ENCODE measurements around the gene ROR1. TPM values are rescaled to one million over a fixed set of nuclear protein-coding genes. Genes with fewer than 3 reads are reported as not detected.

Gene ROR1
- total RNA-seq, 1 experiment from 2014 or later, result 2.7 TPM

DNA sequence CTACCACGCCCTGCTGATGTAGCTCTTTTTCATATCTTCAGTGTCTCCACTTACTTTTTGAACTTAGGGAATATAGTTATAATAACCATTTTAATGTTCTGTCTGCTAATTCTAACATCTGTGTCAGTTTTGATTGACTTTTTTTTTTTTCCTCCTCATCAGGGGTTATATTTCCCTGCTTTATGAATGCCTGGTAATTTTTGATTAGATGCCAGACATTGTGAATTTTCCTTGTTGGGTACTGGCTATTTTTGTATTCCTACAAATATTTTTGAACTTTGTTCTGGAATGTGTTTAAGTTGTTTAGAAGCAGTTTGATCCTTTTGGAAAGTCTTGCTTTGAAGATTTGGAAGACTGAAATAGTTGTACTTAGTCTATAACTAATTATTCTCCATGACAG, 82.1 kb downstream of the ROR1 start (continued):
- TF ChIP-seq, protein P1, sequence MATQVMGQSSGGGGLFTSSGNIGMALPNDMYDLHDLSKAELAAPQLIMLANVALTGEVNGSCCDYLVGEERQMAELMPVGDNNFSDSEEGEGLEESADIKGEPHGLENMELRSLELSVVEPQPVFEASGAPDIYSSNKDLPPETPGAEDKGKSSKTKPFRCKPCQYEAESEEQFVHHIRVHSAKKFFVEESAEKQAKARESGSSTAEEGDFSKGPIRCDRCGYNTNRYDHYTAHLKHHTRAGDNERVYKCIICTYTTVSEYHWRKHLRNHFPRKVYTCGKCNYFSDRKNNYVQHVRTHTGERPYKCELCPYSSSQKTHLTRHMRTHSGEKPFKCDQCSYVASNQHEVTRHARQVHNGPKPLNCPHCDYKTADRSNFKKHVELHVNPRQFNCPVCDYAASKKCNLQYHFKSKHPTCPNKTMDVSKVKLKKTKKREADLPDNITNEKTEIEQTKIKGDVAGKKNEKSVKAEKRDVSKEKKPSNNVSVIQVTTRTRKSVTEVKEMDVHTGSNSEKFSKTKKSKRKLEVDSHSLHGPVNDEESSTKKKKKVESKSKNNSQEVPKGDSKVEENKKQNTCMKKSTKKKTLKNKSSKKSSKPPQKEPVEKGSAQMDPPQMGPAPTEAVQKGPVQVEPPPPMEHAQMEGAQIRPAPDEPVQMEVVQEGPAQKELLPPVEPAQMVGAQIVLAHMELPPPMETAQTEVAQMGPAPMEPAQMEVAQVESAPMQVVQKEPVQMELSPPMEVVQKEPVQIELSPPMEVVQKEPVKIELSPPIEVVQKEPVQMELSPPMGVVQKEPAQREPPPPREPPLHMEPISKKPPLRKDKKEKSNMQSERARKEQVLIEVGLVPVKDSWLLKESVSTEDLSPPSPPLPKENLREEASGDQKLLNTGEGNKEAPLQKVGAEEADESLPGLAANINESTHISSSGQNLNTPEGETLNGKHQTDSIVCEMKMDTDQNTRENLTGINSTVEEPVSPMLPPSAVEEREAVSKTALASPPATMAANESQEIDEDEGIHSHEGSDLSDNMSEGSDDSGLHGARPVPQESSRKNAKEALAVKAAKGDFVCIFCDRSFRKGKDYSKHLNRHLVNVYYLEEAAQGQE (IDR thresholded peaks at IDR 0.05; ENCODE audit: low read depth), result no peak
- no peak for TF ChIP-seq SRF (IDR thresholded peaks at IDR 0.05; ENCODE audit: low read depth)
- TF ChIP-seq, protein P2, sequence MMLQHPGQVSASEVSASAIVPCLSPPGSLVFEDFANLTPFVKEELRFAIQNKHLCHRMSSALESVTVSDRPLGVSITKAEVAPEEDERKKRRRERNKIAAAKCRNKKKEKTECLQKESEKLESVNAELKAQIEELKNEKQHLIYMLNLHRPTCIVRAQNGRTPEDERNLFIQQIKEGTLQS (IDR thresholded peaks at IDR 0.05), result no peak
- TF ChIP-seq TCF7L2 (IDR thresholded peaks at IDR 0.05; ENCODE audit: borderline replicate concordance, extremely low read depth, insufficient read depth, insufficient read length), result no peak

DNA sequence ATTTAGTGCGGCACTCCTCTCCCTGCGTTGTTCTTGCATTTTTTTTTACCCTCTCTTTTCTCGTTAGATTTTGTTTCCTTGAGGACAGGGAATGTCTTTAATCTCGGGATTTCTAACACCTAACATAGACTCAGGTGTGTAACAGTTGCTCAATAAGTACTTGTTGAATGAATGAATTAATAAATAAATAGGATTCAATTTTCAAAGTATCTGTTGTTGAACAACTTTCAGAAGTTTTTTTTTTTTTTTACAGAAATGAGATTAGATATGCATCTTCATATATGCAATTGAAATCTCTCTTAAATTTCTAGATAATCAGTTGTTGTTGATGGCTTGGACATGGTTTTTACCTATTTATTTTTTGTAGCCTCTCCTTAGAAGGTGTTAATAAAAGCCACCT, 83.1 kb downstream of the ROR1 start:
- H3K4me2 ChIP-seq (ENCODE audit: low read length), result no peak overlapping the region
- H3K36me3 ChIP-seq (ENCODE audit: control insufficient read depth in 1 of 2, insufficient read depth in 2 of 2, low read length in 2 of 2), result no peaks in the 10 kb centered on the region
- H4K20me1 ChIP-seq (ENCODE audit: insufficient read depth), result no peaks in the 10 kb centered on the region
- H2AFZ ChIP-seq (ENCODE audit: low read depth, low read length, poor library complexity, severe bottlenecking), result no peak overlapping the region
- DNase-seq (ENCODE audit: low read depth, low spot score) (no peak), ATAC-seq (no peak)
- no peak overlapping the region for H3K4me3 ChIP-seq (replicated peaks in 1 of 2; ENCODE audit: low read depth in 1 of 2, low read length in 2 of 2)
- POLR2A ChIA-PET, result no interaction called here
- BruUV-seq (replicated peaks), result no TSS peak
- H3K27ac ChIP-seq (ENCODE audit: low read depth, low read length), result no peak overlapping the region
- no peaks in the 10 kb centered on the region for H3K9me2 ChIP-seq (ENCODE audit: insufficient read depth)
- no peak overlapping the region for H3K9ac ChIP-seq (ENCODE audit: low read length)
- RAD21 ChIA-PET (ENCODE audit: low non-redundant PET in 1 of 2, low total read pairs in 2 of 2, uncharacterized antibody in 2 of 2, unreplicated experiment in 2 of 2), result no interaction called here
- intact Hi-C loops (cut with micrococcal nuclease), result no loop called here
- CTCF ChIA-PET, result no interaction called here
- H3K4me1 ChIP-seq (ENCODE audit: control insufficient read depth in 1 of 2, insufficient read depth in 2 of 2, low read length in 2 of 2), result no peaks in the 10 kb centered on the region
- no peaks in the 10 kb centered on the region for H3K27me3 ChIP-seq (ENCODE audit: insufficient read depth, low read length)
- H3K79me2 ChIP-seq (ENCODE audit: insufficient read depth, low read length), result no peaks in the 10 kb centered on the region
- H3K9me3 ChIP-seq (ENCODE audit: control insufficient read depth in 1 of 2, insufficient read depth in 1 of 2, low read depth in 1 of 2, low read length in 2 of 2), result no peaks in the 10 kb centered on the region
- no peak for TF ChIP-seq YY1 (IDR thresholded peaks at IDR 0.05; ENCODE audit: extremely low read depth, insufficient replicate concordance, low read depth, low read length)
- TF ChIP-seq, protein P1 (IDR thresholded peaks at IDR 0.05; ENCODE audit: low read depth), result no peak
- no peak for TF ChIP-seq ELF1 (IDR thresholded peaks at IDR 0.05; ENCODE audit: borderline replicate concordance, low read depth)
- no peak for TF ChIP-seq ZFX (IDR thresholded peaks at IDR 0.05)
- no peak for TF ChIP-seq JUND (IDR thresholded peaks at IDR 0.05)
- TF ChIP-seq, protein P3, sequence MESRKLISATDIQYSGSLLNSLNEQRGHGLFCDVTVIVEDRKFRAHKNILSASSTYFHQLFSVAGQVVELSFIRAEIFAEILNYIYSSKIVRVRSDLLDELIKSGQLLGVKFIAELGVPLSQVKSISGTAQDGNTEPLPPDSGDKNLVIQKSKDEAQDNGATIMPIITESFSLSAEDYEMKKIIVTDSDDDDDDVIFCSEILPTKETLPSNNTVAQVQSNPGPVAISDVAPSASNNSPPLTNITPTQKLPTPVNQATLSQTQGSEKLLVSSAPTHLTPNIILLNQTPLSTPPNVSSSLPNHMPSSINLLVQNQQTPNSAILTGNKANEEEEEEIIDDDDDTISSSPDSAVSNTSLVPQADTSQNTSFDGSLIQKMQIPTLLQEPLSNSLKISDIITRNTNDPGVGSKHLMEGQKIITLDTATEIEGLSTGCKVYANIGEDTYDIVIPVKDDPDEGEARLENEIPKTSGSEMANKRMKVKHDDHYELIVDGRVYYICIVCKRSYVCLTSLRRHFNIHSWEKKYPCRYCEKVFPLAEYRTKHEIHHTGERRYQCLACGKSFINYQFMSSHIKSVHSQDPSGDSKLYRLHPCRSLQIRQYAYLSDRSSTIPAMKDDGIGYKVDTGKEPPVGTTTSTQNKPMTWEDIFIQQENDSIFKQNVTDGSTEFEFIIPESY (IDR thresholded peaks at IDR 0.05; ENCODE audit: extremely low read depth, insufficient replicate concordance, low read length), result no peak
- TF ChIP-seq FOSL1 (IDR thresholded peaks at IDR 0.05; ENCODE audit: low read depth), result no peak
- TF ChIP-seq EGR1 (IDR thresholded peaks at IDR 0.05; ENCODE audit: low read depth), result no peak
- TF ChIP-seq, protein P4, sequence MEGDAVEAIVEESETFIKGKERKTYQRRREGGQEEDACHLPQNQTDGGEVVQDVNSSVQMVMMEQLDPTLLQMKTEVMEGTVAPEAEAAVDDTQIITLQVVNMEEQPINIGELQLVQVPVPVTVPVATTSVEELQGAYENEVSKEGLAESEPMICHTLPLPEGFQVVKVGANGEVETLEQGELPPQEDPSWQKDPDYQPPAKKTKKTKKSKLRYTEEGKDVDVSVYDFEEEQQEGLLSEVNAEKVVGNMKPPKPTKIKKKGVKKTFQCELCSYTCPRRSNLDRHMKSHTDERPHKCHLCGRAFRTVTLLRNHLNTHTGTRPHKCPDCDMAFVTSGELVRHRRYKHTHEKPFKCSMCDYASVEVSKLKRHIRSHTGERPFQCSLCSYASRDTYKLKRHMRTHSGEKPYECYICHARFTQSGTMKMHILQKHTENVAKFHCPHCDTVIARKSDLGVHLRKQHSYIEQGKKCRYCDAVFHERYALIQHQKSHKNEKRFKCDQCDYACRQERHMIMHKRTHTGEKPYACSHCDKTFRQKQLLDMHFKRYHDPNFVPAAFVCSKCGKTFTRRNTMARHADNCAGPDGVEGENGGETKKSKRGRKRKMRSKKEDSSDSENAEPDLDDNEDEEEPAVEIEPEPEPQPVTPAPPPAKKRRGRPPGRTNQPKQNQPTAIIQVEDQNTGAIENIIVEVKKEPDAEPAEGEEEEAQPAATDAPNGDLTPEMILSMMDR (IDR thresholded peaks at IDR 0.05 in 2 of 3, conservative IDR thresholded peaks at IDR 0.05 in 1 of 3; ENCODE audit: borderline replicate concordance in 1 of 3, insufficient read depth in 1 of 3, low read depth in 2 of 3, low read length in 2 of 3), result no peak
- TF ChIP-seq ZNF274 (IDR thresholded peaks at IDR 0.05; ENCODE audit: low read depth, low read length), result no peak

Data from HCT116 (cell line).